HL-60/S4 treated with phorbol 12-myristate 13-acetate at 8.2 ng/mL for 4 days and 3 days (cell line): Measurements from ENCODE around the gene GRIN2D.

Experiments used
- in situ Hi-C: fragments of 300-500 bp; cut with MboI; formaldehyde crosslinking; loops from 2 replicates; pipeline ENCODE4 v1.15.0; 2022; ENCODE audit warnings: low sequenced_read_pairs

GRIN2D gene

GRCh38 chr19:48393559-48394330, at the start of gene GRIN2D:
Gene GRIN2D, plus strand, starts transcription at chr19:48393668. Its CDS starts 4,725 bp downstream, at chr19:48398393.
- in situ Hi-C loops, result no loop called here

DNA sequence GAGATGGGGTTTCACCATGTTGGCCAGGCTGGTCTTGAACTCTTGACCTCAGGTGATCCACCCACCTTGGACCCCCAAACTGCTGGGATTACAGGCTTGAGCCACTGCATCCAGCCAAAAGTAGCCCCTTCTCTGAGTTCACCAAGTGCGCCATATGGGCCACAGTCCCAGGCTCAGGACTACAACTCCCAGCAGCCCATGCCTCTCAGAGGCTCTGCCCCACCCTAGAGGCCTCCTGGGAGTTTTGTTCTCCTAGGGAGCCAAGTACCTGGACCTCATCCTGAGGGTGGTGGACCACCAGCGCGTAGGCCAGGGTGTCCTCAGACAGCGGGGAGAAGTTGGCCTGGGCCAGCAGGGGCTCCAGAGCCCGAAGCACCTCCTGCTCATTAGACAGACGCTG, 48.6 kb upstream of the GRIN2D start:
- in situ Hi-C loops, result no loop called here

DNA sequence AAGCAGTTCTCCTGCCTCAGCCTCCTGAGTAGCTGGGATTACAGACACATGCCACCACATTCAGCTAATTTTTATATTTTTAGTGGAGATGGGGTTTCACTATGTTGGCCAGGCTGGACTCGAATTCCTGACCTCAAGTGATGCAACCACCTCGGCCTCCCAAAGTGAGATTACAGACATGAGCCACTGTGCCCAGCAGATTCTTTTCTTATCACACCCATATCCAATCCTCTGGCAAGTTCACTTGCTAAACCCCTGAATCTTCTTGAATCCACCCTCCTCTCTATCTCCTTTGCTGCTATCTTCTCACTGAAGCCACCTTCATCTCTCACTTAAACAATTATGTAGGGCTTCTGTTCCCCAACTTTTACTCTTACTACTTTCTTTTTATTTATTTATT, 47.3 kb upstream of the GRIN2D start:
- in situ Hi-C loops, result no loop called here

DNA sequence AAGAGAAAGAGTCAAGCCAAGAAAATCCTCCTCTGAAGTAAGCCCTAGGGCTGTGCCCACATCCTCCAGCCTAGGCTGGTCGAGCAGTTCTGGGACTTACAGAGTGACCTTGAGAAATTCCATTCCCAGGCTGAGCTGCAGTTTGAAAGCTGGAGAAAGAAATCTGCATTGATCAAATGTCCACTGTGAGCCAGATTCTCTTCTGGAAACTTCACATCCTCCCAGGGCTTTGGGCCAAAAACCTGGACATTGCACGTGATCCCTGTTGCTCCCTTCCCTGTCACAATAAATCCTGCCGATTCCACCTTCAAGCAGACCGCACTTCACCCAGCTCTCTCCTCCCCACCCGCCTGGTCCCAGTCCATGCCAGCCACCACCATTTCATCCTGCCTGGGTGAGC, 45.4 kb upstream of the GRIN2D start:
- in situ Hi-C loops, result no loop called here

DNA sequence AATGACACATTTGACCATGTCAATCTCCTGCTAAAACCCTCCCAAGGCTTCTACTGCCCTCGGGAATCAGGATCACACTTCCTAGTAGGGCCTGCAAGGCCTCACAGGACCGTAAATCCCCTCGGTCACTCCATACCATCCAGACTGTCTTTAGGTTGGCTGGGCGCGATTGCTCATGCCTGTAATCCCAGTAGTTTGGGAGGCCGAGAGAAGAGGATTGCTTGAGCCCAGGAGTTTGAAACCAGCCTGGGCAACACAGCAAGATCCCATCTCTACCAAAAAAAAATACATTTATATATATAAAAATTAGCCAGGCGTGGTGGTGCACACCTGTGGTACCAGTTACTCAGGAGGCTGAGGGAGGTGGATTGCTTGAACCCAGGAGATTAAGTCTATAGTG, 44.7 kb upstream of the GRIN2D start:
- in situ Hi-C loops, result no loop called here

GRCh38 chr19:48350856-48351255, 42.6 kb upstream of the GRIN2D start:
- in situ Hi-C loops, result no loop called here

- in situ Hi-C loops, result no loop called here
Measured at GRCh38 chr19:48351341-48351752, 42.1 kb upstream of the GRIN2D start.

GRCh38 chr19:48353677-48354076, 39.8 kb upstream of the GRIN2D start:
- in situ Hi-C loops, result no loop called here

- in situ Hi-C loops, result no loop called here
Measured at GRCh38 chr19:48354332-48354992, 39.0 kb upstream of the GRIN2D start.

- in situ Hi-C loops, result no loop called here
Measured at GRCh38 chr19:48355365-48355954, 38.0 kb upstream of the GRIN2D start.

DNA sequence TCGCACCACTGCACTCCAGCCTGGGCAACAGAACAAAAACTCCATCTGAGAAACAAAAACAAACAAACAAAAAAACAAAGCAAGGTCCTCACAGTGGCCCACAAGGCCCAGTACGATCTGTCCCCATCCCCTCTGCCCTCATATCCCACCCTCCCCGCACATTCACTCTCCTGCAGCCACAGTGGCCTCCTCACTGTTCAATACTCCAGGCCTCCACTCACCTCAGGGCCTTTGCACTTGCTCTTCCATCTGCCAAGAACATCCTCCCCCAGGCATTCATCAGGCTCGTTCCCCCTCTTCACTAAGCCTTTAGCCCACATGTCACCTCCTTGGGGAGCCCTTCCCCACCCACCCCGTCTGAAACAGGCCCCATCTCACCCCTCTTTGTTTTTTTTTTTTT, 34.3 kb upstream of the GRIN2D start:
- in situ Hi-C loops, result no loop called here

DNA sequence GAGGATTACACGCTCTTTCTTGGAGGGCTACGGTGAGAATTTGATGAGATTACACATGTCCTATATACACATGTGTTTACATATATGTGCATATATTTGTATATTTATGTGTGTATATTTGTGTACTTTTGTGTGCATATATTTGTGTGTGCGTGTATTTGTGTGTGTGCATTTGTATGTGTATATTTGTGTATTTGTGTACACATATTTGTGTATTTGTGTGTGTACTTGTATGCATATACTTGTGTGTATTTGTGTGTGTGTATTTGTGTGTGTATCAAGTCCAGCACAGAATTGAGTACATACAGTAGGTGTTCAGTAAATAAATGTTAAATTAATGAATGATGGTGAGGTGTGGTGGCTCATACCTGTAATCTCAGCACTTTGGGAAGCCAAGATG, 31.6 kb upstream of the GRIN2D start:
- in situ Hi-C loops, result no loop called here

GRCh38 chr19:48362716-48363499, 30.6 kb upstream of the GRIN2D start:
- in situ Hi-C loops, result no loop called here

GRCh38 chr19:48363500-48363809, 30.0 kb upstream of the GRIN2D start:
- in situ Hi-C loops, result no loop called here

- in situ Hi-C loops, result no loop called here
Measured at GRCh38 chr19:48363810-48364597, 29.5 kb upstream of the GRIN2D start, which contains the start of the genes SYNGR4 and TMEM143. Gene SYNGR4, plus strand, starts transcription at chr19:48364367. Its CDS starts 1,476 bp downstream, at chr19:48365843. Gene TMEM143, minus strand, starts transcription at chr19:48363940. Its CDS starts 20 bp downstream, at chr19:48363920.

GRCh38 chr19:48364598-48365348, 28.7 kb upstream of the GRIN2D start:
- in situ Hi-C loops, result no loop called here

- in situ Hi-C loops, result no loop called here
Measured at GRCh38 chr19:48365602-48366001, 27.9 kb upstream of the GRIN2D start.

DNA sequence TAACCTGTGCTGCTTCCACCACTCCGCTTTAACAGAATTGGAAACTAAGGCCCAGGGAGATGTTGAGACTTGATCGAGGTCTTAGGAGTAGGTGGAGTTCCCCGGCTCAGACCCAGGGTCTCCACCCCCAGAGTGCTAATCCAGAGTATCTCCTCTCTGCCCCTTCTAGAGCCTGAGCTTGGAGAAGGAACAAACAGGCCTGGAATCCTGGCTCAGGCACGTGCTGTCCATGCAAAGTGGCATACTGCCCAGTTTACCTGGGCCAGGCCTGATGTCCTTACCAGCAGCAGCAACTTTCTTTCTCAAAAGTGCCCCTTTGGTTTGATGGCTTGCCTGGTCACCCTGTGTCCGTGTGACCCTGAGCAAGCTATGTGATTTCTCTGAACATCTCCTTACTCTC, 25.6 kb upstream of the GRIN2D start:
- in situ Hi-C loops, result no loop called here

DNA sequence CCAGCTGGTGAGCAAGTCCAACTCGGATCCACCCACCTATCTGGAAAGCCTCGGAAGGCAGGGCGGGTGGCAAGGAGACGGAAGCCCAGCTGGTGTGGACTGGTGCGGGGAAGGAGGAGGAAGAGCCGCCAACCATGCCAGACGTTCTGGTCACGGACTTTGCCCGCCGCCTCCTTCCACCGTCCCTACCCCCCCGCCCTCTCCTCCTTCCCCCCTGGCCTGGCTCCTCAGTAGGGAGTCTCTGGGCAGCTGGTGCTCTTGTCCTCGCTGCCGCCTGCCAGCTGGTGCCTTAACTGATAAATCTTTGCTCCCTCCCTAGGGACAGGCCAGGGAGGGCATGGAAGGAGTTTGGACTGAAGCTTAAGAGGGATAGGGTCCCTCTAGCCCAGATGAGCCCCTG, 24.5 kb upstream of the GRIN2D start:
- in situ Hi-C loops, result no loop called here

GRCh38 chr19:48370955-48371354, 22.5 kb upstream of the GRIN2D start:
- in situ Hi-C loops, result no loop called here
